GM21515 (cell line): ENCODE measurements around the gene FRMD1.

ENCODE experiments used
- ATAC-seq: cut with Tn5 transposase; IDR thresholded peaks from one replicate; pipeline ENCODE4 v1.9.1; 2021; ENCODE audit not compliant: unreplicated experiment

Gene FRMD1

DNA sequence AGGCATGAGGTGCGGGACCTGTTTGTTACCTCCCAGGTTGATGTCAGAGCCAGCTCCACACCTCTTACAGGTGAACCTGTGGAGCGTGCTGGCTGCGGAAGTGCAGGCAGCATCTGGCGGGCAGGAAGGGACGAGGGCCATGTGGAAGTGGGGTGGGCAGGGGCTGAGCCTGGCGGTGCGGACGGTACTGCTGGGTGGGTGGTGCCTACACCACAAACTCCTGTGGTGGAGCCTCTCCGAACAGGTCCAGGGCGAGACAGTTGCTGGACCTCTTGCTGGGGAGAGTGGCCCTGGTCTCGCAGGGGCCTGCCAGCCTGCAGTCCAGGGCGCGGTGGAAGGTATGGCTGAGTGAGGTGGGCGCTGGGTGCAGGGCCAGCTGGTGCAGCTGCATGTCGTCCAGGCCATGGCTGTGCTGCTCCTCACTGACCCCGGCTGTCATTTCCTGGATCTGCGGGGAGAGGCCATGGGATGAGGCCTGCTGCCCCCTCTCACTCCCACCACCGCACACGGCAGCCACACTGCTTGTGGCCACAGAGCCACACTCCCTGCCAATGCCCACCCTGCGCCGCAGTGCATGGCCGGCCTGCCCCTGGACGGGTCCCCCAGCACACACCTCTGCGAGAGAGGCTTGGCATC lies 22.0 kb downstream of the FRMD1 start:
- no peak for ATAC-seq

DNA sequence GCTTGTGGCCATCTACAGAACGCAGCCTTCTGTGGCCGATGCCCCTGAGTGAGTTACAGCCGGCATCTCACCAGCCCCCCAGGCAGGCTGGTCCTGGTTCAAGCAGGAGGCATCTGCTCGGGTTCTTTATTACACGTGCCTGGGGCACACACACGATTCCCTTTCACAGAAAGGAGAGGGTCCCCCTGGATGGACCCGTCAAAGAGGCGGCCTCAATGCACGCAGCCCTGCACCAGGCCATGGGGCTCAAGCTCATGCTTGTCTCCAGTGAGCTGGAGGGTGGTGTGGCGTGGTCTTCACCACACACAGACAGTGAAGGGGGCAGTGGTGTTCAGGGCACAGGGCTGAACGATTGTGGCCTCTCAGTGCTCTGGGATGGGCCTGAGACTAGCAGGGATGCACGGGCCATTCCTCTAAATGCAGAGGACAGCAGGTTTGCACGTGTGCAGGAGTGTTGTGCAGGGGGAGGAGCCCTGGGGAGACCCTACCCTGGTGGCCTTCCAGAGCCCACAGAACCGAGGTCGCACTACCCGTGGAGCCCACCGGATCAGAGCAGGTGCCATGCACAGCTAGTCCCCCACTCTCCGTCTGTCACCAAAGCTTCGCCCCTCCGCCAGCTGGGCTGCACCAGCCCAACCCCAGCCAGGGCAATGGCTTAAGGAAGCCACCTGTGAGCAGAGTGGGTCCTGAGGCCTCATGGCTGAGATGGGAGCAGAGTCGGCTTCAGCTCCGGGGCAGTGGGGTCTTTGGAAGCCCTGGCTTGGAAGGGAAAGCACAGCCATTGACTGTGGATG lies 23.1 kb downstream of the FRMD1 start:
- ATAC-seq, result no peak

DNA sequence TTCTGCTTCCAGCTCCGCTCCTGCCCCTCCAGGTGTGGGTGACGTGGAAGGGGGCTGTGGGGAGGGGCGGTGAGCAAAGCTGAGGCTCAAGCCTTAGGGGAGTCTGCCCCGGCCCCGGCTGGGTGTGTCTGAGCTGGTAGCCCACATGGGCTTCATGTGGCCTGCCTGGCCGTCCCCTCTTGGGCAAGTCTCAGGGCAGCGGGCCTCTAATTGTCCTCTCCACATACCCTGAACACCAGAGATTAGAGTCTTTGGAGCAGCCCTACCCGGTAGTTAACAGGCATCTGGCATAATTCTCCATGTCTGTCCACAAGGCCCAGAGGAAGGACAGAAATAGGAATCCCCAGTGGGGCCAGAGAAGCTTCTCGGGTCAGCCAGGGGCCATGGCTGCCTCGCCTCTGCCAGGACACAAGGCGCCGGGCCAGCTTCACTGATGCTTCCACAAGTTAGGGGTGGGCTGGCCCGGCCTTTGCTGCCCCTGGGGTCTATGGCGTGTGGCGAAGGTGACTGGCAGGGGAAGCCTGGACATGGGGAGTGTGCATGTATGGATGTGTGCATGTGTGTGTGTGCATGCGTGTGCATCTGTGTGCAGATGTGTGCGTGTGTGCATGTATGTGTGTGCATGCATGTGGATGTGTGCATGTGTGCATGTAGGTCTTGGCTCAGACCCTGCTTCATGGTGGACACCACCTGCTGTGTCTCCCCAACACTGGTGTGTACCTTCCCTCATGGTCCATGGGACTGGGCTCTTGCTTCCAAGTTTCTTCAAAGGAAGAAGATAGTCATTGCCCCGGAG lies 24.0 kb downstream of the FRMD1 start:
- ATAC-seq, result no peak

DNA sequence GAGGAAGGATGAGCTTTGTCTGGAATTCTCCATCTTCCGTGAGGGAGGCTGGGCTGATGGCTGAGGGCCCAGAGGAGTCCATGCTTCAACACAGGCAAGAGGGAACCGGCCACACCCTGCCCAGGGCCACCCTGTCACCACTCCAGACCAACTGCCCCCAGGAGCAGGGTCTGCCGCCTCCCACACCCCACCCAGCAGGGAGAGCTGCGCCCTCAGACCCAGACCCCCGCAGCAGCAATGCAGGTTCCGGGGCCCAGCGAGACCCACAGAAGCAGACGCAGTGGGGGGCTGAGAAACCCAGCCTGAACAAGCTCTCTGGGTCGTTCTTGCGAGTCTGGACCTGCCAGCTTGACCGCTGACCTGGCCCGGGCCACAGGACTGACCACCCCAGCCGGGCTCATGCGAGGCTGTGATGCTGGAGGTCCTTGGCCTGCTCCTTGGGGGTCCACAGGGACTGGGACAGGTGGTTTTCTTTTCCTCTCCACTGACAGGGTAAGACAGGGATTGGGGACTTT lies 25.0 kb downstream of the FRMD1 start:
- no peak for ATAC-seq

DNA sequence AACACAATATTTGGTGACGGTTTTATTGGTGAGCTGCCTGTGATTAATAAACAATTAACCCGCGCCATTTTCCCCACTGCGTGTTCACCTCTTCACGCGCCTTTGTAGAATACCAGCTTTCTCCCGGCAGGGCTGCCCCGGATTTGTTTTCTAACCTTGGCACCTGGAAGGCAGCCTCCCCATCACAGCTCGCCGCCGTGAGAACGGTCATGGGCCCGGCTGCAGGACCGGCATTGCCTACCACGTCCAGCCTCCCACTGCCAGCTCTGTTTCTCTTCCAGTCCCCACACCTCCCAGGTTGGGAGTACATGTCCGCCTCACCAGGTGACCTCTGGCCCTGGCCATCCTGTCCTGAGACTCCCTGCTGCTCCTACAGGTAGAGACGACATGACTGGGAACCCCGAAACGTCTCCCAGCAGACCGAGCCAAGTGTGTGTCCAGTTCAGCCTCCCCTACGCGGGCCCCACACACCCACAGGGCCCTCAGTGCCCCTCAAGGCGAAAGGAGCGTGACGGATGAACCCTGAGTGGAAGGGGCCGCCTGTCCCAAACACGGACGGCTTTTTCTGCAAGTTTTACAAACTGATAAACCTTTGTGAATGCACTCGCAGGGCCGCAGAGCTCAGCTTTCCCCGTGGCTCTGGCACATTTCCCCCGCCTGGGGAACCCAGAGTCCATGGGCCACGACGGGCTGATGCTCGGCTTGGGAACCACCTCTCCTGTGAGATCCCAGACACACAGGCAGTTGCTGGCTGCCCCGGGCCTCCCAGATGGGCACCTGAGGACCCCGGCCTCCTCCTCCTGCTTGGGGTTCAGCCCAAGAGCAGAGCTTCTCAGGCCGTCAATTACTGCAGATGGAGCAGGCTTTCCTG lies 25.7 kb downstream of the FRMD1 start:
- ATAC-seq, result no peak

DNA sequence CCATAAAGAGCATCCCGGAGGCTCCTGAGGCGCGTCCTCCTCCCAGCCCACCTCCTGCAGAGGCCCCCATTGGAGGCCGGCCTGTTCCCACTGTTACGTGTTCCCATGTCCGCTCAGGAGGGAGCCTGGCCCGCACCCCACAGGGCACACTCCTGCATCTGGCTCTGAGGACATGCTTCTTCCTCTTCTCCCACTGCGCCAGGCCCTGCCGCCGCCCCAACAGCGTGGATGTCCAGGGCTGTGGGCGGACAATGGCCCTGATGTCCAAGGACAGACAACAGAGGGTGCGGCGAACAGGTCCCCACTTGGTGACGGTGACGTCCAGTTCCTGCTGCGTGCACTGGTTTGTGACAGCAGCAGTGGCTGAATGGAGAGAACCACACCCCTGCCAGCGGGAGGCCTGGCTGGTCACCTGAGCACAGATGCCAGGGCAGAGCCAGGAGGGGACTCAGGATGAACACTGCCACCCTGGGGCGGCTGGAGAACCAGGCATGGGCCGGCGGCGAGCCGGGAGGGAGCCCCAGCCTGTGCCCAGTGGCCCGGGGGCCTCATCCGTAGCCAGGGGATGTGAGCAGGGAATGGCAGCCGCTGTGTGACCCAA lies 26.6 kb downstream of the FRMD1 start:
- ATAC-seq, result no peak

DNA sequence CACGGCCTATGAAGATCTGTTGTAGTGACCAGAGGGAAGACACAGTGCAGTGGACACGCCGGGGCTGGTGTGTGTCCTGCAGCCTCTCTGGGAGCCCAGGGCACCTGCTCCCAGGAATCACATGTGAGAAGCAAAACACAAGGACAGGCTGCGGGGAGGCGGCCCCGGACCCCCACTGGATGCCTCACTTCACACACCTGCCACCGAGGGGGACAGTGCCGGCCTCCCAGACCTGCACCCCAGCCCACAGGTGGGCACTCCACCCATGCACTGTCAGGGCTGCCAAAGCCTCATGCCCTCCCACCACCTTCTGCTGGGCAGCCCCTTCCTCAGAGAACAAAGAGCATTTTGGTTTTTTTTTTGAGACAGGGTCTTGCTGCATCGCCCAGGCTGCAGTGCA lies 27.4 kb downstream of the FRMD1 start:
- ATAC-seq, result no peak

DNA sequence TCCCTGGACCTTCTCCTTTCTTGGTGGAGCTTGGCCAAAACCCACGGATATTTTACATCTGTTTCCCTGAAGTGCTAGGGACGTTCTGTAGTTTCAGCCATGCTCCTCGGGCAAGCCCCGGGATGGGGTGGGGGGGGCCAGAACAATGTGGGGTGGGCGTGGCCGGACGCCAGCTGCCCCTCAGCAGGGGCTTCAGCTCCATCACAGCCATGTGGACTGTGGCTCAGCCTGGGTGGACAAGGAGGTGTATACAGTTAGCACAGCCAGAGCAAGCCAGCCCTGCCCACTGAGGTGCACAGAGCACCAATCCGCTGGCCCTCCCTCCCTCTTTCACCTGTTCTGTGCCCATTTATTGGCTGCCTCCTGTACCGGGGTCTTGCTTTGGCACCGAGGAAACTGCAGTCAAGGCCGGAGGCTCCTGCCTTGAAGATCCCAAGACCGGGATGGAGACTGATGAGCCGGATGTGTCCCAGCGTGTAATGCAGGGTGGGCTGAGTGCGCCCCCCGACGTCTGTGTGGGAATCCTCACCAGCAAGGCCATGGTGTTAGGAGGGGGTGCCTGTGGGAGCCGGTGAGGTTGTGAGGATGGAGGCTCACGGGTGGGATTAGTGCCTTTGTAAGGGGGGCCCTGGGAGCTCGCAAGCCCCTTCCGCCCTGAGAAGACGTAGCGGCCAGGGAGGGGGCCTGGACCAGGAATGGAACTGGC lies 28.0 kb downstream of the FRMD1 start:
- no peak for ATAC-seq

DNA sequence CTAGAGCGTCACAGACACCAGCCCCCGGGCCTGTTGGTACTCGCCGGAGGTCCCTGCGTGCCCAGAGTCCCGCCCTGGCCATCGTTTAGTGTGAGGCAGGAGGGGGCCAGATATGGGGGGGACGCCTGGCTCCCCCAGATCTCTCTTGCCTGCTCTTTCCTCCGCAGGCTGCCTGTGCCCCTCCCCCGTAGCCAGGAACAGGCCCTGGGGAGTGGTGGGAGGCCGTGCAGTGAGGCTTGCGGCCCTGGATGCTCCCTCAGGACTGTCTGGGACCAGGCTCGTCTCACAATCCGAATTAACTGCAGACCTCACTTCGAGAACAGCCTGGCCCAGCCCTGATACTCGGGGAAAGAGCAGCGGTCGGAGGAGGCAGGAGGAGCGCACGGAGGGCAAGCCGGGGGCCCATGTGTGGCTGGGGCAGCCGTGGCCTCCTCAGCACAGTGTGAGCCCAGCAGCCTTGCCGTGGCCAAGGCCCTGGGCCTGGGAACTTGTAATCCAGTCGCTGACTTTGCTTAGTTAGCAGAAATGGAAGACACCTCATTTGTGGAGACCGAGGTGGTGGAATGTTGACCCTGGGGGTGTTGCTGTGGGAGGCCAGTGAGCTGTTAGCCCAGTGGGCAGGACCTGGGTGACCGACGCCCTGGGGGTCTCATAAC lies 28.7 kb downstream of the FRMD1 start:
- no peak for ATAC-seq

DNA sequence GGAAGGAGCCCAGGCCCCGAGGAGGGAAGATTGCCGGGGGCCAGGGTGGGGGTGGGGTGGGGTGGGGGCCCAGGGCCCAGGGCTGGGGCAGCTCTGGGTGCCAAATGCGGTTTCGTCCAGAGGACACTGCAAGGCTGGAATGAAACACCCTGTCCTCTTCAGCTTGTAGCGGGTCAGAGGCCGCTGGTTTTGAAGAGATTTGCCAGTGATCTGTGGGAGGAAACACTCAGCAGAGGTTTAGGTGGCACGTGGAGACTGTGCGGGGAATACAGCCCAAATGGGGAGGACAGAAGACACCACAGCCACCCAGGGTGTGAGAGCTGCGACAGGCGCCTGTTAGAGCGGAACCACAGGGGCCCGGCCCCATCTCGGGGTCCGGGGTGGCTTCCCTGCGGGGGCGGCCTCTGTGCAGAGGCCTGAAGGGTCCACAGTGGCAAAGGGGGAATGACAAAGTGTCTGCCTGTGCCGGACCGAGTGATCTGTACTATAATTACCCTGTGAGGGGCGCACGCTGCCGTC lies 29.2 kb downstream of the FRMD1 start:
- no peak for ATAC-seq

DNA sequence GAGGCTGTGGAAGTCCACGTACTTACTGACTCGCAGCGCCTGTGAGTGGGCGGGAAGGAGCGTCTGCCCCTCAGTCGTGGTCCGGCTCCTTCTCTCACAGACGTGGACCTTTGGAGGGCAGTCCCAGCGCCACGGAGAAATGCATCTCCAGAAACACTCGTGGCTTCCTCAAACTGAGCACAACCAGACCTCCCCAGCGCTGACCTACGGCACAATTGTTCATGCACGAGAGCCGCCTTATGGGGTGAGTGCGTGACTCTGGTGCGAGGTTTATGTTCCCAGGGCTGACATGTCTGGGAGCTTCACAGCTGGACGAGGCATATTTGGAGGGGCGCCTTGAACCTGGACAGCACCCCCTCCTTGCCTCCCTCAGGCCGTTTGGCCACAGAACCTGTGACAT lies 29.7 kb downstream of the FRMD1 start:
- no peak for ATAC-seq

DNA sequence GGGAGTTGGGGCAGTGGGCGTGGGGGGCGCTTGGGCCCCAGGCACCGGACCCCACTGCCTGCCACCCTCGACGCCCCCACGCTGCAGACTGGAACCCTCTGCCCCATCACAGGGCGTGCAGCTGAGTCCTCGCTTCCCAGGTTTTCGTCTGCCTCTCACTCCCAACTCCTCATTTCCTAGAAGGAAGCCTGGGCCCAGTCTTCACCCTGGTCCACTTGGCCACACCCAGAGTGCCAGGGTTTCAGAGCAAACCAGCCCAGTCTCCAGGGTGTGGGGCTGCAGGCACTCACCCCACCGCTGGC lies 30.3 kb downstream of the FRMD1 start:
- ATAC-seq, result no peak

DNA sequence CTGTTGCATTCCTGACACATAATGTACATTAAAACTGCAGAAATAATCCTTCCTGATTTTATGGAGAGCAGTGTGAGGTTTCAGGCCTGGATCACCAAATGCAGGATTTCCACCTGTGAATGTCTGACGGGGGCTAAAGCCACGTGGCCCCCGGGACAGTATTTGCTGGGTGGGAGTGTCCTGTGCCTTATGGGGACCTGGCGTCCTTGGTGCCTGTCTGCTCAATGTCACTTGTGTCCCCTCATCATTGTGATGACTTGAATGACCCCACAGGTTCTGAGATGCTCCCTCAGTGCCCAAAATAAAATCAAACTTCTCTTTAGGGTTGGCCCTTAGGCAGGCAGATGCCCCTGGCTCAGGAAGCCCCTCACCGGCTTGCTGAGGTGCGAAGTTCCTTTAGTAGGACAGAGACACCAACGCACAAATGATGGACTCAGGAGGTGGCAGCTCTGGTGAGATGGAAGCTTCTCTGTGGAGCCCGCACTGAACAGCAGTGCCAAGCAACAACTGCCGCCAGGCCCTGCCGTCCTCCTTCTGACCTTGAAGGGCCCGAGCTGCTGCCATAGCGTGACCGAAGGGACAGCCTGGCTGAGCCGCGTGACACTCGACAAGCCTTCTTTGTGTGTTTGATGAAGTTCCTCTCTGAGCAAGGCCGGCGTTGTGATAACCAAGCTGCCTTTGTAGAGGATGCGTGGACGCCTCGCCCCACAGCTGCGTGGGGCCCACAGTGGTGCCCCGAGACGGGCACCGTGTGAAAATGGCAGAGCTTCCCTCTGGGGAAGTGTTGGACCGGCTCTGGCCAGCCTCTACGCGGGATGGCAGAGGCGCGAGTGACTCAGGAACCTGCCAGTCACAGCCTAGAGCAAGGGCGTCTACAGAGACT lies 30.9 kb downstream of the FRMD1 start:
- ATAC-seq, result no peak

DNA sequence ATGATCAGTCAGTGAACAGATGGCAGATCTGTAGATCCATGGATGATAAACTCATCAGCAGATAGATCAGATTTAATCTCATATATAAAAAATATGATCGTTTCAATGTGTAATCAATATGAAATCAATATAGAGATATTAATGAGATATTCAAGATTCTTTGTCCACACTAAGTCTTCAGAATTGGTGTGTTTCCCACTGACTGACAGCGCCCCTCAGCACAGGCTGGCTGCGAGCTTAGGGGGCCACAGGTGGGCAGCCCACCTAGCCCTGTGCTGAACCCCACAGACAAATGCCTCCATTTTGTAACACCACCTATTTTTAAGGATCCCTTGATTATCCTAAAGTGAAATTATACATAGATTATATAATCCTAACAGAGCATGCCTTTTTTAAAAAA lies 32.3 kb downstream of the FRMD1 start:
- no peak for ATAC-seq

DNA sequence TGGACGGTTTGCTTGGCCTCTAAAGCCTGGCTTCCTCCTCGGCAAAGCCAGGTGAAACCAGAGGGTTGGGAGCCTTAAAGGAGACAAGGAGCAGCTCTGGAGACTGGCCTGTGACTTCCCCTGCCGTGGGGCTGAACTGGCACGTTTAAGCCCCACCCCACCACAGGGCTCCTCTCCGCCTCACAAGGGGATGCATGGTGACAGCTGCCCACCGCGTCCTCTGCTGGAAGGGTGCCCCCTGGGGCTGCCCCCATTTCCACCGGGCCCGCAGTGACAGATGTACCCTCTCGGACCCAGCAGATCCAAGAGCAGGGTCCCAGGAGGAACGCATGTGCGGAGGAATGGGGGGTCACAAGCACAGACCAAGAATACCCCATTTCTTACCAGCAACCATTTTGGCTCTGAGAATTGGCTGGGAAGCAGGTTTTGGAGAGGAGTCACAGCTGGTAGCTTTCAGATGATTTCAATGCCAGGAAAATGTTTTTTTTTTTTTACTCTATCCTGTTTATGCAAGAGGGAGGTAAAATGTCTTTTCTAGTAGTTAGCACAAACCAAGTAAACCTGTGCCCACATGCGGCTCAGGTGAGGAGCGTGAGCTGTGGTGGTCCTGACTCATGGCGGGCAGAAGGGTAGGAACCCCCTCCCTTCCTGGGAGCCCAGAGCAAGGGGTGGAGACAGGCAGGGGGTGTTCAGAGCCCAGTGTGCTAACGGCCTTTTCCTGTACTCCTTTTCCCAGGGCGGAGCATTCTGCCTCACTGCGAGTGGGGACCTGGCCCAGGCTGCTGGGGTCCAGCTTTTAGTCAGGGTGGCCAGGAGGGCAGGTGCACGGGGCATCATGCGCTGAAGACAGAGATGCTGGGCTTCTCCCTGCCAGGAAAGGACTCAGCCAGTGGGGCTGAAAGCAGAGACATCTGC lies 33.0 kb downstream of the FRMD1 start:
- no peak for ATAC-seq

DNA sequence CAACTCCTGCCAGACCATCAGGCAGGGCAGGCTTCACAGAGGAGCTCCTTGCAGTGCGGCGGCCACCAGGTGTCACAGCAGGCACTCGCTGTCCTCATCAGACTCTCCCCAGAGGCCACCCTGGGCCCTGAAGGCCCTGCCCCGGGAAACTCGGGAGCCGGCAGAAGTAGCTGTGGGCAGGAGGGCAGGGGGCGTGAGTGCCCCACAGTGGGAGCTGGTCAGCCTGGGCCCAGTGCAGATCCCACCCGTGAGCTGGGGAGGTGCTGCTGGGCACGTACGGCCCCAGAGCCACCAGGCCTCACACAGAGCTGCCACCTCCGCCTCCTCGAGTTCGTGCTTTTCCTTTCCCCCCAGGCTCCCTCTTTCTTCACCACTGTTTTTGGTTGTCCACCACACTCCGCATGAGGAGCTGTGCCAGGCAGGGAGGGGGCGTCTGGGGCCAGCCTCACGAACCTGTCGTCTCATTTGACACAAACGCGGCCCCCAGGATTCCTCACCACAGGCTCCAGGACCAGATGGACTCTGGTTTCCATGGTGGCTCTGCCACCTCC lies 33.8 kb downstream of the FRMD1 start:
- ATAC-seq, result no peak
